Mammary epithelial cell (primary cell): ENCODE results near the gene ACOT7.

ENCODE experiments used
- CTCF ChIP-seq, 2 donors: IDR thresholded peaks in 1 of 2; conservative IDR thresholded peaks in 1 of 2; 2 replicates each; pipeline ENCODE4 v1.5.1; 2011 to 2012; ENCODE audit warnings: inconsistent platforms in 2 of 2, low read length in 2 of 2, mild to moderate bottlenecking in 2 of 2, control low read depth in 1 of 2, low read depth in 1 of 2; ENCODE audit not compliant: insufficient read depth in 1 of 2; ENCODE audit errors: extremely low read depth in 1 of 2
- EZH2 ChIP-seq: IDR thresholded peaks from 2 replicates; pipeline ENCODE4 v1.6.1; 2012; ENCODE audit warnings: low read length, inconsistent platforms, borderline replicate concordance

DNA sequence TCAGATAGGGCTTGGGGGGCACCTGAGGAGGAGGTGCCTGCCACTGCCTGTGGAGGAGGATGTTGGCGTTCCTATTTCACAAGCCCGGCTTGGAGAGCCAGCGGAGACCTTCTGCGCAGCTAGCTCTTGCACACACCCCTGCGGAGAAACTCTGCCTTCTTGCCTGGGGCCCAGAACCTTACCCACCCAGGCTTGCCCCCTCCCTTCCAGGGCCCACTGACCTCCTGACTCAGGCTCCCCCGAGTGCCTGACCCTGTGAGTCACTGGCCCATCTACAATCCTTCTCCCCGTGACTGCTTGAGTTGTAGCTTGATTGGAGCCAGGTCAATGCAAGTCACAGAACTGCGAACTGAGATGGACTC lies 22.7 kb upstream of the ACOT7 start:
- TF ChIP-seq CTCF (conservative IDR thresholded peaks at IDR 0.05 in 1 of 2, IDR thresholded peaks at IDR 0.05 in 1 of 2; ENCODE audit: extremely low read depth in 1 of 2, insufficient read depth in 1 of 2, low read depth in 1 of 2, low read length in 2 of 2): no peak
- TF ChIP-seq EZH2: no peak
